ENCODE measurements around the gene CC2D1A. TPM values are rescaled to one million over a fixed set of nuclear protein-coding genes. Genes with fewer than 3 reads are reported as not detected.

CC2D1A gene
- total RNA-seq, 1 experiment from 2014 or later = 67.7 TPM

- no TSS peak for BruUV-seq (replicated peaks)
- CTCF ChIA-PET = no interaction called here
- H3F3A ChIP-seq (ENCODE audit: low read length, unreplicated experiment) = no peaks in the 10 kb centered on the region
- H3K36me3 ChIP-seq (ENCODE audit: low read depth, low read length) = peaks cover 7% of the 10 kb centered on the region; the same call in 1 of the 2 replicates
- H3K27ac ChIP-seq (ENCODE audit: low read length) = no peak overlapping the region
- TF ChIP-seq EZH2phosphoT487 (IDR thresholded peaks at IDR 0.05; ENCODE audit: borderline replicate concordance, low read length) (no peak), CTCF (conservative IDR thresholded peaks at IDR 0.05; ENCODE audit: low read depth, low read length) (no peak), EZH2 (IDR thresholded peaks at IDR 0.05; ENCODE audit: low read length, unreplicated experiment) (no peak)
- H3K9me3 ChIP-seq (ENCODE audit: low read length) = no peaks in the 10 kb centered on the region
- POLR2A ChIA-PET (ENCODE audit: unreplicated experiment) = no interaction called here
- no peaks in the 10 kb centered on the region for H3K79me2 ChIP-seq (ENCODE audit: low read length)
- H3K9me2 ChIP-seq (replicated peaks; ENCODE audit: low read length) = no peaks in the 10 kb centered on the region
- H2AFZ ChIP-seq (ENCODE audit: low read length) = no peak overlapping the region
- no peaks in the 10 kb centered on the region for H3K4me1 ChIP-seq (ENCODE audit: insufficient read depth, low read length)
- no peaks in the 10 kb centered on the region for H4K20me1 ChIP-seq (ENCODE audit: low read length)
- H3K4me2 ChIP-seq (ENCODE audit: low read length) = no peak overlapping the region
- ATAC-seq (no peak), DNase-seq (no peak)
- intact Hi-C loops (cut with micrococcal nuclease) = no loop called here
- no peak overlapping the region for H3K4me3 ChIP-seq (ENCODE audit: low read length)
- no peak overlapping the region for H3K9ac ChIP-seq (ENCODE audit: low read length)
- no peaks in the 10 kb centered on the region for H3K27me3 ChIP-seq (ENCODE audit: low read length)
These were observed 69.9 kb downstream of the CC2D1A start for GRCh38 chr19:13975870-13976269.

GRCh38 chr19:13976446-13976845 lies 70.4 kb downstream of the CC2D1A start:
- no peaks in the 10 kb centered on the region for H3F3A ChIP-seq (ENCODE audit: low read length, unreplicated experiment)
- intact Hi-C loops (cut with micrococcal nuclease) = no loop called here
- no peak overlapping the region for H3K9ac ChIP-seq (ENCODE audit: low read length)
- H3K9me3 ChIP-seq (ENCODE audit: low read length) = no peaks in the 10 kb centered on the region
- no peaks in the 10 kb centered on the region for H3K4me1 ChIP-seq (ENCODE audit: insufficient read depth, low read length)
- CTCF ChIA-PET = no interaction called here
- no peak for DNase-seq
- no peaks in the 10 kb centered on the region for H3K9me2 ChIP-seq (replicated peaks; ENCODE audit: low read length)
- ATAC-seq = no peak
- peaks cover 7% of the 10 kb centered on the region; the same call in 1 of the 2 replicates for H3K36me3 ChIP-seq (ENCODE audit: low read depth, low read length)
- no peaks in the 10 kb centered on the region for H3K79me2 ChIP-seq (ENCODE audit: low read length)
- H2AFZ ChIP-seq (ENCODE audit: low read length) = no peak overlapping the region
- no peak overlapping the region for H3K27ac ChIP-seq (ENCODE audit: low read length)
- no peak for TF ChIP-seq EZH2phosphoT487 (IDR thresholded peaks at IDR 0.05; ENCODE audit: borderline replicate concordance, low read length)
- no peak for TF ChIP-seq EZH2 (IDR thresholded peaks at IDR 0.05; ENCODE audit: low read length, unreplicated experiment)
- no peak for TF ChIP-seq CTCF (conservative IDR thresholded peaks at IDR 0.05; ENCODE audit: low read depth, low read length)
- no peak overlapping the region for H3K4me3 ChIP-seq (ENCODE audit: low read length)
- H3K27me3 ChIP-seq (ENCODE audit: low read length) = no peaks in the 10 kb centered on the region
- no peaks in the 10 kb centered on the region for H4K20me1 ChIP-seq (ENCODE audit: low read length)
- no TSS peak for BruUV-seq (replicated peaks)
- no peak overlapping the region for H3K4me2 ChIP-seq (ENCODE audit: low read length)
- POLR2A ChIA-PET (ENCODE audit: unreplicated experiment) = no interaction called here

- H3K9ac ChIP-seq (ENCODE audit: low read length) = no peak overlapping the region
- POLR2A ChIA-PET (ENCODE audit: unreplicated experiment) = no interaction called here
- H3K9me2 ChIP-seq (replicated peaks; ENCODE audit: low read length) = no peaks in the 10 kb centered on the region
- no peaks in the 10 kb centered on the region for H3K79me2 ChIP-seq (ENCODE audit: low read length)
- DNase-seq = no peak
- no peaks in the 10 kb centered on the region for H3K27me3 ChIP-seq (ENCODE audit: low read length)
- no peak for ATAC-seq
- H3K9me3 ChIP-seq (ENCODE audit: low read length) = no peaks in the 10 kb centered on the region
- H4K20me1 ChIP-seq (ENCODE audit: low read length) = no peaks in the 10 kb centered on the region
- no TSS peak for BruUV-seq (replicated peaks)
- H3K4me1 ChIP-seq (ENCODE audit: insufficient read depth, low read length) = no peaks in the 10 kb centered on the region
- H3F3A ChIP-seq (ENCODE audit: low read length, unreplicated experiment) = no peaks in the 10 kb centered on the region
- H3K27ac ChIP-seq (ENCODE audit: low read length) = no peak overlapping the region
- intact Hi-C loops (cut with micrococcal nuclease) = no loop called here
- TF ChIP-seq EZH2 (IDR thresholded peaks at IDR 0.05; ENCODE audit: low read length, unreplicated experiment) (no peak), CTCF (conservative IDR thresholded peaks at IDR 0.05; ENCODE audit: low read depth, low read length) (no peak), EZH2phosphoT487 (IDR thresholded peaks at IDR 0.05; ENCODE audit: borderline replicate concordance, low read length) (no peak)
- H3K4me3 ChIP-seq (ENCODE audit: low read length) = no peak overlapping the region
- CTCF ChIA-PET = no interaction called here
- H3K36me3 ChIP-seq (ENCODE audit: low read depth, low read length) = peaks cover 2% of the 10 kb centered on the region; the same call in 1 of the 2 replicates
- H3K4me2 ChIP-seq (ENCODE audit: low read length) = no peak overlapping the region
- H2AFZ ChIP-seq (ENCODE audit: low read length) = no peak overlapping the region
These were observed 71.8 kb downstream of the CC2D1A start for GRCh38 chr19:13977803-13978202.
